Measurements from ENCODE around the gene GRK5.

GRK5 gene

DNA sequence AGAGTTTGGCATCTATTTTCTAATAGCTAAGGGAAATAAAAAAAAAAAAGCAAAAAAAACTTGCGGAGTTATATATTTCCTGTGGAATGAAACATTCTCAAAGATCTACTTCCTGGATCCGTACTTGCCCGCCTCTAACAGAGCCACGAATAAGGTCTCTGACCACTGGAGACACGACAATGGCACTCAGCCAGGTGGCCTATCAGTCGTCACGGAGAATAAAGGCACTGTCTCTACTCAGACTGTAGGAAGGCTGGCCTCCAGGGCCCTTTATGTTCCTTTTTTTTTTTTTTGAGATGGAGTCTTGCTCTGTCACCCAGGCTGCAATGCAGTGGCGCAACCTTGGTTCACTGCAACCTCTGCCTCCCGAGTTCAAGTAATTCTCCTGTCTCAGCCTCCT lies 276.5 kb downstream of the GRK5 start:
- H3K4me3 ChIP-seq (ENCODE audit: low read depth, low read length) = no peak overlapping the region
- no peak for TF ChIP-seq CTCF (IDR thresholded peaks at IDR 0.05; ENCODE audit: low read depth, low read length, missing control alignments)
- DNase-seq (ENCODE audit: low read depth) = no peak

DNA sequence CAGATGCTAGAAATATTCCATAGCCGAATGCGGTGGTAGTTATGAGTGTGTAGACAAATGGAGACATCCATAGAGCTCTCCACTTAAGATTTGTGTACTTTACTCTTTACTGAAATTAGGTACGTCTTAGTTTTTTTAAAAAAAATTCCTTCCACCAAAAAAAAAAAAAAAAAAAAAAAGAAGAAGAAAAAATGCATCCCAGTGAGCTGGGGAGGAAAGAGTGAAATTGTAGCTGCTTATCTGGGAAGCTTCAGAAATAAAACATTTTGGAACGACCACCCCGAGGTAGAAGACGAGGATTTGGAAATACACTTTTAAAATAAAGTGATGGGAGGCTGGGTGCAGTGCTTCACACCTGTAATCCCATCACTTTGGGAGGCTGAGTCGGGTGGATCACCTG lies 281.3 kb downstream of the GRK5 start:
- DNase-seq (ENCODE audit: low read depth) = no peak
- TF ChIP-seq CTCF (IDR thresholded peaks at IDR 0.05; ENCODE audit: low read depth, low read length, missing control alignments) = no peak
- no peak overlapping the region for H3K4me3 ChIP-seq (ENCODE audit: low read depth, low read length)

DNA sequence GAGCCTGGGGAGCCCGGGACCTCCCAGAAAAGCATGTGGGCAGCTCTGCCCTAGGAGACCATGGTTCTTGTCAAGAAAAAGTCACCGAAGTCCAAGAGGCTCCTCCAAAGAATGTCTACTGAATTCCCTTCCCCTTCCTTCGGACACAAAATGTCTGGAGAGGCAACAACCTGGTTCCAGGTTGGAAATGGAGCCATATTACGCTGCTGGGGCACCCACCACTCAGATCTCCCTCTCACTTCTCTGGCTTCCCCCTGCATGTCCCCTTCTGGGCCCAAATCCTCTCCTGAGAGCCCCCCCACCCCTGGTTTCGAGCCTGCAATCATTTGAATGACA lies 282.6 kb downstream of the GRK5 start:
- no peak for TF ChIP-seq CTCF (IDR thresholded peaks at IDR 0.05; ENCODE audit: low read depth, low read length, missing control alignments)
- no peak for DNase-seq (ENCODE audit: low read depth)
- H3K4me3 ChIP-seq (ENCODE audit: low read depth, low read length) = no peak overlapping the region

DNA sequence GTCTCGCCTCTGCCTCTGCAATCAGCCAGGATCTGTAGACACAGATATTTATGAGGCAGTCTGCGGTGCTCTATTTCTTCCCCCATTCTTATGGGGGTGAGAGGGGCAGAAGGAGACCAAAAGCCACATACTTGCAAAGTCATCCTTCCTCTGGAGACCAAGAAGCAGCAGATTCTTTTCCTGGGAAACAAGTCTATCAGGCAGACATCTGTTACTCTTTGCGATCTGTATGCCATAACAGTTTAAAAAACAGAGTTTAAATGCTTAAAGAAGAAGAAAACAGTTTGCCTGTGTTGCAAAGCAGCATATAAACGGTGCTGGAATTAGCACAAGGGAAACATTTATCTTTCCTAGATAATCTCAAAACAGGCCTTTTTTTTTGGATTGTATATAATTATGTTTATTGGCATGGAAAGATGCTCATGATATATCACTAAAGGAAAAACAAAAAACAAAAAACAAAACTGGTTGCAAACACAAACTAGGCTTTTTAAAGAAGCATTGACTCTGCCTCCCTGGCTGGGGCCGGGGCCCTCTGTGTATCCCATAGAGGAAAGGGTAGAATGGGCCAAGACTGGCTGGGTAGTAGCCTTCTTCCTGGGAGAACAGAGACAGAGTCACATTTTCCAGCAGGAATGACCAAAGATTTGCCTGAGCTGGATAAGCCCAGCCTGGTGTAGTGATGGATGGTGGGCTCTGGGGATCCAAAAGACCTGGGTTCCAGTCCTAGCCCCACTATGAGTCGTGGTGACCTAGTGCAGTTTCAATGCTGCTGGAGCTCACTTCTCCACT lies 284.8 kb downstream of the GRK5 start:
- no peak for DNase-seq (ENCODE audit: low read depth)
- TF ChIP-seq CTCF (IDR thresholded peaks at IDR 0.05; ENCODE audit: low read depth, low read length, missing control alignments) = no peak

DNA sequence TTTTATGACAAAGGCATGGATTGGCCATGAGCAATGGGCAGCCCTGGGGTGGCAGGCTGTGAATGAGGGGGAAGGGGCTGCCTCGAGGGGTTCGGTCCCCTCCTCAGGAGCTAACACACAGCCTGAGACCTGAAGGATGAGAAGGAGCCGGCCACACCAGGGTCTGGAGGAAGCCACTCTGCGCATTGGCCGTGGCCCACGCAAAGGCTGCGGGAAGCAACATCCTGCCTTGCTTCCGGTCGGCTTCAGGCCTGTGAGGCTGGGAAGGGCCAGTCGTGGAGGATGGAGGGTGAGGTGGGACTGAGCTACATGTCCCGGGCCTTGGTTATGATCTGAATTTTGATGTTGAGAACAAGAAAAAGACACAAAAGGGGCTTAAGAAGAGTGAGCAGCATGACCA lies 285.8 kb downstream of the GRK5 start:
- DNase-seq (ENCODE audit: low read depth) = no peak
- no peak for TF ChIP-seq CTCF (IDR thresholded peaks at IDR 0.05; ENCODE audit: low read depth, low read length, missing control alignments)
- H3K4me3 ChIP-seq (ENCODE audit: low read depth, low read length) = no peak overlapping the region

More for the DNA sequence above, 284.8 kb downstream of the GRK5 start:
- no peak overlapping the region for H3K4me3 ChIP-seq (ENCODE audit: low read depth, low read length)

DNA sequence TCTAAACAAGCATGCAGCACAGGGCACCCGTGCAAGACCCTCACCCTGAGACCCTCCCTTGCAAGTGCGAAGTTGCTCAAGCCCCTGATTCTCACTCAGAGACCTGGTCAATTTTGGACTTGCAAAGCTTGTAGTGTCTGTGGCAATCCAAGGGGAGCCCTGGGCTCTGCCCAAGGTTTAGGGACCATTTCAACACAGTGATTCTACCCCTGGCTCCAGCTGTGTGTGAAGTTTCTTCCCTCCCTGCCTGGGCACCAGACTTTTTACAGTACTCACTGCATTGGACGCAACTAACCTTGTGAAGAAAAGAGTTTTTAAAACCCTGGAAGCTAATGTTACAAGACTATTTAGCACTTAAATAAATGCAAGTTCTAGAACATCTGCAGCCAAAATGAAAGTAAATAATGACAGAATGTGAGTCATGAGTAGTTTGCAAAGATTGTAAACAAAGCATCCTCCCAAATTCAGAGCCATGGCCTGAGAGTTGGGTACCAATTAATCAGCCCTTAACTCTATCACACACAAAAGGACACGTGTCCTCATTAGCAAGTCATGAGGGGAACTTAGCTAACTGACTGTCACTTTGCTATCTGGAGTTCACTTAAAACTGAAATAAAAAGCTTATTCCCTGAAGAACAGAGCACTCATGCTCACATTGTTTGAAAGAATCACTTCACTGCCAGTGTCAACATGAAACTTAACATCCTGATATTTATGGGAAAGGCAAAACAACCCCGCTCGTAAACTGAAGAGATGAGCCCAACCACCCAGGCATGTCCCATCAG lies 287.1 kb downstream of the GRK5 start:
- H3K4me3 ChIP-seq (ENCODE audit: low read depth, low read length) = no peak overlapping the region
- no peak for DNase-seq (ENCODE audit: low read depth)
- no peak for TF ChIP-seq CTCF (IDR thresholded peaks at IDR 0.05; ENCODE audit: low read depth, low read length, missing control alignments)
